ENCODE results near the gene TMEM95.

- no peak for TF ChIP-seq POLR2A (IDR thresholded peaks at IDR 0.05)
- no peak for TF ChIP-seq CTCF (IDR thresholded peaks at IDR 0.05)
Measured at GRCh38 chr17:7327501-7327900, 27.5 kb upstream of the TMEM95 start.

Measured in heart left ventricle (tissue), 13 donors.